ENCODE results near the gene STXBP5.
A peak's percentile ranks its signal among the peaks of the same experiment; 100 is the strongest.

The STXBP5 gene

DNA sequence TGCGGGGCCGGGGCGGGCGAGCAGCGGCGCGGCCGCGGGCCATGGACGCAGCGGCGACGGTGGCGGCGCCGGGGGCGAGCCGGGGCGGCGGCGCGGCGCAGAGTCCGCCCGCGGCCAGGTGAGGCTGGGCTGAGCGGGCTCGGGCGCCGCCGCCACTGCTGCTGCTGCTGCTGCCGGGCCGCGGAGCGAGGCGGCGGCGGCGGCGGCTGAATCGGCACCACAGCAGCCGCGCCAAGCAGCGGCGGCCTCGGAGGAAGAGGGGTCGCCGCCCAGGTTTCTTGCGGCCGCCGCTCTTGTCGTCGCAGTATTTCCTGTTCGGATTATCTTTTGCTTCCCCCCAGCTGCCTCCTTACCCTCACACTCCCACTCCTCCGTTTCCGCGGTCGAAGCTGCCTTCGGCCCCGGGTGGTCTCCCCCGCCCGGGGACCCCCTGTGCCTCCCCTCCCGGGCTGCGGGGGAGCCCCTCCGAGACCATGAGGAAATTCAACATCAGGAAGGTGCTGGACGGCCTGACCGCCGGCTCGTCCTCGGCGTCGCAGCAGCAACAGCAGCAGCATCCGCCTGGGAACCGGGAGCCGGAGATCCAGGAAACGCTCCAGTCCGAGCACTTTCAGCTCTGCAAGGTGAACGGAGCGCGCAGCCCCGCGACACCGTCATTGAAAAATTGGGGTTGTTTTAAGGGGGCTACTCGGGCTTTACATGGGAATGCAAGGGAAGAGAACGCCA is at the start of gene STXBP5:
Gene STXBP5, plus strand, starts transcription at position 358 of the 726 bp plus-strand sequence. Its CDS starts 116 bp downstream, at position 474.
- peak; percentile 8 to 64 for DNase-seq

- no peak for DNase-seq
These were observed 49.8 kb upstream of the STXBP5 start for GRCh38 chr6:147154454-147154853.

DNA sequence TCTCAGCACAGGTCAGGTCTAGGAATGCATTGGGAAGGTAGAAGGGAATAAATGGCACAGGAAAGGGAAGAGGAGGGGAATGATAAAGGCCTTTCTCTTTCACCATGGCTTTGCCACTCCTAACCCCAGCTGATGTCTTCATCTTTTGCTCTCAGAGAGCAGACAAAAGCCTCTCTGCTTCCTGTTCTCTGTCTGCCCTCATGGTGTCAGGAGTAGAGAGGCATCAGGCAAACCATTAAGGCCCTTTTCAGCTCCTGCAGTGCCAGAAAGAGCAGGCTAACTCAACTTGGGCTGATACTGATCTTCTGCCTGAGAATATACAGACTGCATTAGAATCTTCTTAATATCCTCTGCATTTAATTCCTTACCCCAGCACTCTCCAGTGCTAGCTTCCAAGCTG is 48.0 kb upstream of the STXBP5 start:
- DNase-seq = no peak

DNA sequence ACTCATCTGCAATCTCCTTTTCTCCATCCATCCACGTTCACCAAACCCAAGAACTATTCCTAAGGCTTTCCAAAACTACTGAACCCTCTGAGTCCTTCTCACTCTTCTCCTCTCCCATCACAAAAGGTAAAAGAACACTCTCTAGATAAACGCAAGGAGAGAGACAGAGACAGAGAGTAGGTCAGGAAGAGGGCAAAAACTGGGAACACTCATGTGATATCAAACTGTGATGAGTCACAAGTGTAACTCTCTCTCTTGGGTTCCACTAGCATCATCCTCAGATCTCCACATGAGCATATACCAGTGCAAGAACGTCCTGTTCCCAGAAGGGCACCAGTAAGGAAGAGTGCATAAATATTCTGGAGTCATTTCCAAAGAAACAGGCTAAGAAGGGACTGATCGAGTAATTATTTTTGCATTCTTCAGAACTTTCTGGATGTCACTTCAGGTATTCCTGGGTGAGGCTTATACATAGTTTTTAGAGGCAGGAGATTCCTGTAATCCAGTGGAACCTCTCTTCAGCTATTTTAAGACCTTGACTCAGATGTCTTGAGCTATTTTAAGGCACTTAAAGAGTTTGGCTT is 47.3 kb upstream of the STXBP5 start:
- DNase-seq = no peak

DNA sequence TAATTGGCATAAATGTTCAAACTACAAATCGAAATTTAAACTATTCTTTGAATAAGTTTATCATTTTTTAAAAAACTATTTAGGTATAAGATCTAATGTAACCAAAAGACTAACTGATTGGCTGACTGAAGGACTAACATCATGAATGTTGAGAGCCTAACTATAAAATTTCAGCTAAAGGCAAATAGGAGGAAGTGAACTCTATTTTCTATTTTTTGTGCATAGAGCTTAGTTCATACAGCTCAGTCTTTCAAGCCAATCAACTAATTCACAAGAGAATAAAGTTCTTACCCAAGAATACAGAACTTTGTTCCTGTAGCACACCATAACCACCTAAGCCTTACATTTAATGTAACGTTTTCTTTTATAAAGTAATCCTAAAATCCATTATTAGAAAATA is 46.3 kb upstream of the STXBP5 start:
- DNase-seq = no peak

GRCh38 chr6:147158881-147159280 is 45.3 kb upstream of the STXBP5 start:
- no peak for DNase-seq

- DNase-seq = no peak
These were observed 44.5 kb upstream of the STXBP5 start for GRCh38 chr6:147159536-147160374.

DNA sequence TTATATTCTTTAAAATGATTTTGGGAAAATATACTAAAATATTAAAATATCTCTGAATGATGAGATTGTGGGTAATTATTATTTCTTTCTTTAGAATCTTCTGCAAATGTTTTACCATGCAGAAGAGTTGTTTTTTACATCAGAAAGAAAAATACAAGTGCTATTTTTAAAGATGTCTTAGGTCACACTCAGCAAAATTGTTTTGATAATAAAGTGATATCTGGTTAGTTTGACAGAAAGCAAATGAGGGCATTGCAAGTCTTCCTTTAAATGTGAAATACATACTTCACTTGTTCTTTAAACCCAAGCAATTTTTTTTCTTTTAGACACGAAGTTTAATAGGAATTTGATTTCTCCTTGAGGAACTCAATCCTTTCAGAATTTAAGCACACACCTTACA is 43.6 kb upstream of the STXBP5 start:
- no peak for DNase-seq

- DNase-seq = no peak
These were observed 42.8 kb upstream of the STXBP5 start for GRCh38 chr6:147161253-147161973.

DNA sequence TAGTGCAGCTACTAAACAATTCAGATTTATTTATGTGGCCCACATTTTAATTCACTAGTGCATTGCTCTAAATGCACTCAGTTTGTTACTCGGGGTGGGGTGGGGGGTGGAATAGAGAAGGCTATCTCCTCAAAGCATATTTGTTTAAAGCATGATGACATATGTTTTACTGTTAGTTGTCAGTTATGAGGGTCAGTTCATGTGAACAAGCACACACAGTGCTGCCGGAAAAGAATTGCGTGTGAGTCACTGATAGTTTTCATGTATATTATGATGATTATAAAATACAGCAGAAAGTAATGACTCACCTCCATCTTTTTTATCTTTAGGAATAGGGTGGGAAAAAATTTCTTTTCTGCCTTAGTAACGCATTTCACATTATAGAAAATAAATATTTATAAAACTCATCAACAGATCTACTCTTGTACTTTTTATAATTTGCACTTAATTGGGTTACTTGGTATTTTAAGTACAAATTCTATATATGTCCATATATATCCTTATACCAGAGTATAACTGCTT is 42.2 kb upstream of the STXBP5 start:
- no peak for DNase-seq

GRCh38 chr6:147164761-147165160 is 39.5 kb upstream of the STXBP5 start:
- no peak for DNase-seq

GRCh38 chr6:147166360-147166944 is 37.8 kb upstream of the STXBP5 start:
- DNase-seq = no peak

GRCh38 chr6:147166992-147167391 is 37.2 kb upstream of the STXBP5 start:
- DNase-seq = no peak

GRCh38 chr6:147167576-147168461 is 36.4 kb upstream of the STXBP5 start:
- DNase-seq = no peak

DNA sequence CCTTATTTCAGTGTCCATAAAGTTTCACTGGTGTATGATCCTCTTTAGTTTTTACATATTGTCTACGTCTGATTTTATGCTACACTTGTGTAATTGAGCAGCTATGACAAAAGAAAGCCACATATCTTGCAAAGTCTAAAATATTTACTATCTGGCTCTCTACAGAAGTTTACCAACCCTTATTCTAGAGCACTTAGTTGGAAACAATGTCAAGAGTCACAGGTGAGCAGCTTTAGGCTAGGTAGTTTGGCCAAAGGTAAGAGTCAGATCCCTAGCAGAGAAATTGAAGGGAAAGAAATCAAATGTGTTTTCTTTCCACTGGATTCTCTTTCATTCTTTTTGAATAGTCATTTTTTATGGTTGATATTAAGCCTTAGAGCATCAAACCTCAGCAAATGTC is 34.7 kb upstream of the STXBP5 start:
- no peak for DNase-seq

- DNase-seq = no peak
These were observed 33.9 kb upstream of the STXBP5 start for GRCh38 chr6:147170269-147170668.

GRCh38 chr6:147173140-147173539 is 31.1 kb upstream of the STXBP5 start:
- DNase-seq = no peak

DNA sequence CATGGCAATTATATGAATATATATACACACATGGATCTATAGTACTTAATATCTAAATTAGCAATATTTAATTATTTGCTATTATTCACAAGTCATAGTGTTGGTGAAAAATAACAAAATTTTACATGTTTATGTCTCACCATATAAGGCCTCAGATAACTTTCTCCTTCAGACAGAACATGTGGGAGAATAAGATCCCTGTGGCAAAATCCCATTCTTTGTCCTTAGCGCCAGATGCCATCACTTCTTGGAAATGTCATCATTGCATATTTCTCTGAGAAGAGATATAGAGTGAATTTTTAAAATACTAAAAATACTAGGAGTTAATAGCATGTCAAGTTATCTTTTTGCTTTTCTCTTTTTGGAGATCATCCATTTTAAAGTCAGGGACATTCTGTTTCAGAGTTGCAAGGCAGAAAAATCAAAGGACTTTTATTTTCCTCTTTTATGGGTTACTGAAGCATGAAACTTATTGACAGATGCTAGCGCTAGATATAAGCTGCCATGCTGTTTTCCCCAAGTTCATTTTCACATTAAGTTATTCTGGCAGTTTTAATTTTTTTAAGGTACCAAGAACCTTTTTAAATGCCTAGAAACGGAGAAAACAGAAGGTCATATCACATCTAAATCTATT is 30.4 kb upstream of the STXBP5 start:
- DNase-seq = no peak

DNA sequence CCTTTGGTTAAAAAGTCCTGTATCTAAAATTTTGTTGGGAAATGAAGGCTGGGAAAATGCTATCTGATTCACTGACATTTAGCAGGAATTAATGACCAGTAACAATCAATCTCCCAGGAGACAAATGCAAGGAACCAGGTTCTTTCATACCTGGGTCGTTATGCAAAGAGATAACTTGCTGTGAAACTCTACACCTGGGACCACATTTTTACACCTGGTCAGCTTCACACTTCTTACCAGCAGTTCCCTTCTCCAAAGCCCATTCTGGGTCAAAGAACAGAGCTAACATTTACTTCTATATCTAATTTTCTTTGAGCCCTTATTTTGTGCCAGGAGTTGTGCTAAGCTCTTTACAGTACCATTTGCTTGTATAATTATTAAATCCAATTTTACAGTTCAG is 27.4 kb upstream of the STXBP5 start:
- no peak for DNase-seq

DNA sequence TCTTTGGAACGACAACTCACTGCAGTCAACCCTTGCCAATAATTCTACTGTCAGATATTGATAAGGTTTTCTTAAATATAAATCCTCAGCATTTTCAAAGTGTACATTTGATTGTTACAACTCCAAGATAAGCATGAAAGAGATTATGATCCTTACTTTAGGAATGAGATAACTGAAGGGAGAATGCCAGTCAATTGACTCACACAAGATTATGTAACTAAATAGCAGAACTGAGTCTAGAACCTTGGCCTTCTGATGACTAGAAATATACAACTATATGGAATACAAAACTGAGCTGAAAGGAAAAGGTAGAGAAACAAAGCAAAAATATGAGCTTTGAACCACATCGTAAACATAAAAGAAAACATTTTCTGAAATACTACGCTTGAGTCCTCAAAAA is 26.9 kb upstream of the STXBP5 start:
- no peak for DNase-seq

- no peak for DNase-seq
These were observed 25.9 kb upstream of the STXBP5 start for GRCh38 chr6:147178355-147178754.

All from NCI-H187 (cell line).